RWPE2 (cell line): ENCODE results near the gene RAET1E.

Experiments
- ATAC-seq: fragments of 200-7000 bp; cut with Tn5 transposase; 3 replicates; pipeline ENCODE4 v1.9.1; 2021; ENCODE audit warnings: low read depth
- DNase-seq: peaks from one replicate; pipeline ENCODE4 v3.0.0-alpha.2; 2020; ENCODE audit warnings: low spot score
- H3K27ac ChIP-seq: fragments of 450-650 bp; 2 replicates; pipeline ENCODE4 v1.5.1; 2017; ENCODE audit warnings: mild to moderate bottlenecking; ENCODE audit not compliant: poor library complexity, severe bottlenecking
- H3K27me3 ChIP-seq: fragments of 250-450 bp; sonication (Bioruptor Pico); 2 replicates; pipeline ENCODE4 v1.5.1; 2021; ENCODE audit warnings: mild to moderate bottlenecking, moderate library complexity; ENCODE audit not compliant: insufficient read depth, poor library complexity, severe bottlenecking
- H3K36me3 ChIP-seq: fragments of 250-450 bp; sonication (Bioruptor Pico); 2 replicates; pipeline ENCODE4 v1.5.1; 2020; ENCODE audit warnings: low read depth, mild to moderate bottlenecking, moderate library complexity
- H3K4me1 ChIP-seq: fragments of 250-450 bp; sonication (Bioruptor Pico); 2 replicates; pipeline ENCODE4 v1.5.1; 2021; ENCODE audit warnings: mild to moderate bottlenecking, moderate library complexity; ENCODE audit not compliant: insufficient read depth, poor library complexity, severe bottlenecking
- H3K4me3 ChIP-seq: fragments of 250-450 bp; sonication (Bioruptor Pico); 2 replicates; pipeline ENCODE4 v1.5.1; 2021; ENCODE audit warnings: mild to moderate bottlenecking, moderate library complexity; ENCODE audit not compliant: severe bottlenecking
- H3K9me3 ChIP-seq: fragments of 250-450 bp; sonication (Bioruptor Pico); 2 replicates; pipeline ENCODE4 v1.5.1; 2021; ENCODE audit warnings: mild to moderate bottlenecking, moderate library complexity; ENCODE audit not compliant: severe bottlenecking
- TF ChIP-seq, protein P1 (sequence below): fragments of 450-650 bp; IDR thresholded peaks from one replicate; pipeline ENCODE4 v1.5.1; 2017; ENCODE audit warnings: mild to moderate bottlenecking, moderate library complexity; ENCODE audit not compliant: poor library complexity, severe bottlenecking

RAET1E gene

DNA sequence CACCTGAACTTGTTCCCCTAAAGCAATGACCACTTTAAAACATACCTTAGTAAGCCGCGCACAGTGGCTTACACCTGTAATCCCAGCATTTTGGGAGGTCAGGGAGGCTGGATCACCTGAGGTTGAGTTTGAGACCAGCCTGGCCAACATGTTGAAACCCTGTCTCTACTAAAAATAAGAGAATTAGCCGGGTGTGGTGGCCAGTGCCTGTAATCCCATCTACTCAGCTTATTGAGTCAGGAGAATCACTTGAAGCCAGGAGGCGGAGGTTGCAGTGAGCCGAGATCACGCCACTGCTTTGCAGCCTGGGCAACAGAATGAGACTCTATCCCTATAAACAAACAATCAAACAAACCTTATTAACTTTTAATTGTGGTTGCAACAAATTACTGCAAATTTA is 1.6 kb upstream of the RAET1E start:
- Histone ChIP-seq H3K36me3 (no peaks in the 10 kb centered on the region), H3K27me3 (no peaks in the 10 kb centered on the region), H3K4me1 (peaks cover 45% of the 10 kb centered on the region), H3K9me3 (no peaks in the 10 kb centered on the region), H3K4me3 (no peak overlapping the region), H3K27ac (peak overlapping the region; percentile 51)
- no peak for DNase-seq
- ATAC-seq = no peak
- TF ChIP-seq, protein P1, sequence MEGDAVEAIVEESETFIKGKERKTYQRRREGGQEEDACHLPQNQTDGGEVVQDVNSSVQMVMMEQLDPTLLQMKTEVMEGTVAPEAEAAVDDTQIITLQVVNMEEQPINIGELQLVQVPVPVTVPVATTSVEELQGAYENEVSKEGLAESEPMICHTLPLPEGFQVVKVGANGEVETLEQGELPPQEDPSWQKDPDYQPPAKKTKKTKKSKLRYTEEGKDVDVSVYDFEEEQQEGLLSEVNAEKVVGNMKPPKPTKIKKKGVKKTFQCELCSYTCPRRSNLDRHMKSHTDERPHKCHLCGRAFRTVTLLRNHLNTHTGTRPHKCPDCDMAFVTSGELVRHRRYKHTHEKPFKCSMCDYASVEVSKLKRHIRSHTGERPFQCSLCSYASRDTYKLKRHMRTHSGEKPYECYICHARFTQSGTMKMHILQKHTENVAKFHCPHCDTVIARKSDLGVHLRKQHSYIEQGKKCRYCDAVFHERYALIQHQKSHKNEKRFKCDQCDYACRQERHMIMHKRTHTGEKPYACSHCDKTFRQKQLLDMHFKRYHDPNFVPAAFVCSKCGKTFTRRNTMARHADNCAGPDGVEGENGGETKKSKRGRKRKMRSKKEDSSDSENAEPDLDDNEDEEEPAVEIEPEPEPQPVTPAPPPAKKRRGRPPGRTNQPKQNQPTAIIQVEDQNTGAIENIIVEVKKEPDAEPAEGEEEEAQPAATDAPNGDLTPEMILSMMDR = no peak

GRCh38 chr6:149898966-149899365 is 1.1 kb upstream of the RAET1E start:
- no peak overlapping the region for H3K4me3 ChIP-seq
- H3K4me1 ChIP-seq = peaks cover 46% of the 10 kb centered on the region
- no peaks in the 10 kb centered on the region for H3K36me3 ChIP-seq
- no peaks in the 10 kb centered on the region for H3K9me3 ChIP-seq
- no peak overlapping the region for H3K27ac ChIP-seq
- no peaks in the 10 kb centered on the region for H3K27me3 ChIP-seq
- ATAC-seq (no peak), DNase-seq (no peak)
- TF ChIP-seq, protein P1 = no peak

DNA sequence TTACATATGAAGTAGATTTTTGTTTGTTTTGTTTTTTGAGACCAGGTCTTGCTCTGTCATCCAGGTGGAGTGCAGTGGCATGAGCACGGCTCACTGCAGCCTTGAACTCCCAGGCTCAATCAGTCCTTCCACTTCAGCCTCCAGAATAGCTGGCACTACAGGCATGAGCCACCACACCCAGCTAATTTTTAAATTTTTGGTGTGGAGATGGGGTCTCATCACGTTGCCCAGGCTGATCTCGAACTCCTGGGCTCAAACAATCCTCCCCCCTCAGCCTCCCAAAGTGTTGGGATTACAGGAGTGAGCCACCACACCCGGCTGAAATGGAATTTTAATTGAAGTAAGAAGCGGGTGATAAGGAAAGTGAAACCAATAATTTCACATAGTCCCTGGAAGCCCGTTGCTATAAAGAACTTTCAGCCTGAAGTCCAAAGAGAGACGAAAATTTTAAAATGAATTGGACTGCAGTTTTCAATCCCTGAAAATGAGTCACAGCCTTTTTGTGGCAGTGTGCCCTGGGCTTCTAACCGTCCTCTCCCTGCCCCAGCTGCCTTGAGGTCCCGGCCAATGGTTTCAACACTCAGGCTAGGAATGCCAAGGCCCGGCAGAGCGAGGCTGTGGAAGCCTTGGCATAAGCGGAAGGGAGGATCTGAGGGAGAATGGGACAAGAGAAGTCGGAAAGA is 757 bp downstream of the RAET1E start:
- Histone ChIP-seq H3K27ac (peak overlapping the region; percentile 87), H3K9me3 (no peaks in the 10 kb centered on the region), H3K27me3 (no peaks in the 10 kb centered on the region), H3K4me1 (peaks cover 46% of the 10 kb centered on the region), H3K4me3 (no peak overlapping the region), H3K36me3 (no peaks in the 10 kb centered on the region)
- ATAC-seq (peak; percentile 79), DNase-seq (no peak)
- TF ChIP-seq, protein P1 = no peak

DNA sequence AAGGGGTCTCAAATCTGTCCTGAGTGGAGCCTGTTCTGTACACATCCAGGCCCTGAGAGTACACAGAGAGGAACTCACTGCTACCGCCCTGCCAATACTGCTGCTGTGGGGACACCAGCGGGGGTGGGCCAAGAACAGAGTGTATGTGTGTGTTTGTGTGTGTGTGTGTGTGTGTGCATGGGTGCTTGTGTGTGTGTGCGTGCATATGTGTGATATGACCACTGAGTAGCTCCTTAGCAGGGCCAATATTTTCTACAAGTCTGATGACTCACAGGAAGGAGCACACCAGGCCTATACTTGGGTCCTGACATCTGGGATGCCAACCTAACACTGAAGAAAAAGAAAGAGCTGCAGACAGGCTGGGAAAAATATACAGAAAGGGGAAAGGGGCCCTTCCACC is 1.4 kb downstream of the RAET1E start:
- ATAC-seq = peak; percentile 13; the same call in 1 of the 3 replicates
- Histone ChIP-seq H3K9me3 (no peaks in the 10 kb centered on the region), H3K36me3 (no peaks in the 10 kb centered on the region), H3K4me3 (no peak overlapping the region), H3K4me1 (peaks cover 46% of the 10 kb centered on the region), H3K27me3 (no peaks in the 10 kb centered on the region), H3K27ac (peak overlapping the region; percentile 87)
- TF ChIP-seq, protein P1 = no peak
- DNase-seq = no peak

GRCh38 chr6:149895833-149896271 is 2.1 kb downstream of the RAET1E start:
- Histone ChIP-seq H3K4me3 (no peak overlapping the region), H3K27me3 (no peaks in the 10 kb centered on the region), H3K27ac (peak overlapping the region; percentile 87), H3K36me3 (no peaks in the 10 kb centered on the region), H3K4me1 (peaks cover 51% of the 10 kb centered on the region), H3K9me3 (no peaks in the 10 kb centered on the region)
- TF ChIP-seq, protein P1 = no peak
- peak; percentile 24 for ATAC-seq
- DNase-seq = no peak
